HG02759 (cell line): Measurements from ENCODE around the gene FAM120AOS.

Experiments
- ATAC-seq: cut with Tn5 transposase; IDR thresholded peaks from one replicate; pipeline ENCODE4 v1.9.1; 2021; ENCODE audit warnings: mild to moderate bottlenecking, moderate library complexity; ENCODE audit not compliant: unreplicated experiment

The FAM120AOS gene

GRCh38 chr9:93467462-93467861, 14.1 kb upstream of the FAM120AOS start:
- ATAC-seq, result no peak

GRCh38 chr9:93467062-93467416, 13.7 kb upstream of the FAM120AOS start:
- ATAC-seq, result no peak

GRCh38 chr9:93466416-93467061, 13.2 kb upstream of the FAM120AOS start:
- no peak for ATAC-seq

- ATAC-seq, result no peak
These were observed 12.5 kb upstream of the FAM120AOS start for GRCh38 chr9:93465855-93466254.

- ATAC-seq, result no peak
These were observed 11.5 kb upstream of the FAM120AOS start for GRCh38 chr9:93464876-93465275.

- ATAC-seq, result no peak
These were observed 11.0 kb upstream of the FAM120AOS start for GRCh38 chr9:93464395-93464794.

GRCh38 chr9:93463638-93464248, 10.4 kb upstream of the FAM120AOS start:
- no peak for ATAC-seq

- ATAC-seq, result no peak
These were observed 8.4 kb upstream of the FAM120AOS start for GRCh38 chr9:93461821-93462220.

- ATAC-seq, result no peak
These were observed 8.0 kb upstream of the FAM120AOS start for GRCh38 chr9:93461414-93461743.

GRCh38 chr9:93460689-93461413, 7.5 kb upstream of the FAM120AOS start:
- no peak for ATAC-seq

GRCh38 chr9:93459432-93459847, 6.1 kb upstream of the FAM120AOS start:
- ATAC-seq, result no peak

GRCh38 chr9:93458712-93459111, 5.3 kb upstream of the FAM120AOS start:
- ATAC-seq, result no peak

GRCh38 chr9:93457006-93457405, 3.6 kb upstream of the FAM120AOS start:
- ATAC-seq, result no peak

GRCh38 chr9:93456504-93456903, 3.1 kb upstream of the FAM120AOS start:
- ATAC-seq, result no peak

GRCh38 chr9:93456022-93456421, 2.6 kb upstream of the FAM120AOS start:
- no peak for ATAC-seq

- no peak for ATAC-seq
These were observed 703 bp downstream of the FAM120AOS start for GRCh38 chr9:93452710-93453046.

- peak; percentile 13 for ATAC-seq
These were observed 1.3 kb downstream of the FAM120AOS start for GRCh38 chr9:93451849-93452709.

GRCh38 chr9:93450945-93451815, 2.2 kb downstream of the FAM120AOS start, which contains the start of gene FAM120A:
Gene FAM120A, plus strand, starts transcription at chr9:93451685. Its CDS starts 231 bp downstream, at chr9:93451916.
- peak; percentile 69 for ATAC-seq

- no peak for ATAC-seq
These were observed 5.7 kb downstream of the FAM120AOS start for GRCh38 chr9:93447655-93448054.

- ATAC-seq, result no peak
These were observed 7.3 kb downstream of the FAM120AOS start for GRCh38 chr9:93446073-93446472.
